ENCODE data around the gene PSME4. TPM values are rescaled to one million over a fixed set of nuclear protein-coding genes. Genes with fewer than 3 reads are reported as not detected.

PSME4 gene
- total RNA-seq, 1 donor from 2014 or later, result 71.2 TPM

DNA sequence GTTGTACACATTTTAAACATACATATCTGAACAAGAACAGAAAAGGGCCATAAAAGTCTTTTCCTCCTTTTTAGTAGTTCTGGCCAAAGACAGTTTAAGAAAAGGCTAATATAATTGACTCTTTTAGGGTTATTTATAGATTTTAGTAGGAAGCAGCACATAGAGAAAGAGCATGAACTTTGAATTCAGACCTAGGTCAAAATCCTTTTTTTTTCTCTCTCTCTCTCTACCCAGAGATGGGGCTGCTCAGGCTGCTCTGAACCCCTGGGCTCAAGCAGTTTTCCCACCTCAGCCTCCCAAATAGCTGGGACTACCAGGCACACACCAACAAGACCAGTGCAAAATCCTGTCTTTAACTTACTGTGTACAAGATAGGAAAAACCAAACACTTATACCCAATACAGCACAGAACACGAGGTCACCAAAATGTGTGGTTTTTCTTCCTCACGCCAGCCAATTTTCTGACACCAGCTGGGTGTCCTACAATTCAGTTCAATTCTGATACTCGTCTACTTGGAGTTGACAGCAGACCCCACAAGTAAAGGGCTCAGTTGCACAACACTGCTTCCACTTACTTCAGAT is 151.8 kb downstream of the PSME4 start:
- intact Hi-C loops (cut with DNase I), result no loop called here
- peaks cover 0 to 18% of the 10 kb centered on the region in 2 donors for H3K36me3 ChIP-seq
- H3K9me3 ChIP-seq, result no peaks in the 10 kb centered on the region
- no peak overlapping the region for H3K4me3 ChIP-seq
- no peak overlapping the region for H3K27ac ChIP-seq
- no peaks in the 10 kb centered on the region for H3K4me1 ChIP-seq
- no peaks in the 10 kb centered on the region for H3K27me3 ChIP-seq
- no peak for DNase-seq (ENCODE audit: extremely low spot score in 2 of 2)
- no peak for TF ChIP-seq POLR2A (IDR thresholded peaks at IDR 0.05)
- TF ChIP-seq CTCF (IDR thresholded peaks at IDR 0.05), result no peak
- TF ChIP-seq POLR2AphosphoS5 (IDR thresholded peaks at IDR 0.05; ENCODE audit: insufficient read depth in 1 of 2, low read depth in 1 of 2), result no peak

Small RNA genes lying within 50 kb of the gene (microRNA-seq; reads per million reads assigned to microRNA genes)
- not detected for gene MIR3682 (ENCODE audit: borderline number of aligned reads, borderline replicate concordance)

Small RNA genes lying within 50 kb of the gene (small RNA-seq; reads per million reads assigned to genes)
- not detected for gene MIR3682

Other genes starting within 250 kb of the PSME4 start
- 1.7 TPM for gene CHAC2, start 203.2 kb downstream of the PSME4 start, total RNA-seq
- 13.5 TPM for gene ASB3, start 184.0 kb downstream of the PSME4 start, total RNA-seq
- gene ERLEC1, start 183.9 kb downstream of the PSME4 start, total RNA-seq, result 84.5 TPM
- gene GPR75, start 111.0 kb downstream of the PSME4 start, total RNA-seq, result 5.4 TPM
- 10.8 TPM for gene ACYP2, start 144.6 kb upstream of the PSME4 start, total RNA-seq

All from vagina (tissue), 2 donors.